GM18526 (cell line): ENCODE data around the gene CYSTM1.

Source experiments
- POLR2A ChIP-seq: IDR thresholded peaks from 3 replicates; pipeline ENCODE4 v1.6.1; 2011; ENCODE audit not compliant: insufficient read length; ENCODE audit errors: extremely low read depth

The CYSTM1 gene

GRCh38 chr5:140165101-140165922 lies 9.7 kb upstream of the CYSTM1 start:
- no peak for TF ChIP-seq POLR2A

GRCh38 chr5:140165923-140166270 lies 9.1 kb upstream of the CYSTM1 start:
- no peak for TF ChIP-seq POLR2A

- TF ChIP-seq POLR2A, result no peak
Observed at GRCh38 chr5:140166911-140167310, 8.1 kb upstream of the CYSTM1 start.

- no peak for TF ChIP-seq POLR2A
Observed at GRCh38 chr5:140168371-140168770, 6.6 kb upstream of the CYSTM1 start.

- TF ChIP-seq POLR2A, result no peak
Observed at GRCh38 chr5:140169410-140169809, 5.6 kb upstream of the CYSTM1 start.

GRCh38 chr5:140172483-140172882 lies 2.5 kb upstream of the CYSTM1 start:
- TF ChIP-seq POLR2A, result no peak

GRCh38 chr5:140174014-140174413 lies 974 bp upstream of the CYSTM1 start:
- no peak for TF ChIP-seq POLR2A

- no peak for TF ChIP-seq POLR2A
Observed at GRCh38 chr5:140175367-140176030, 511 bp downstream of the CYSTM1 start.

- no peak for TF ChIP-seq POLR2A
Observed at GRCh38 chr5:140176031-140176387, 1.0 kb downstream of the CYSTM1 start.

- TF ChIP-seq POLR2A, result no peak
Observed at GRCh38 chr5:140178086-140178410, 3.1 kb downstream of the CYSTM1 start.

GRCh38 chr5:140178482-140179116 lies 3.6 kb downstream of the CYSTM1 start:
- TF ChIP-seq POLR2A, result no peak

- TF ChIP-seq POLR2A, result no peak
Observed at GRCh38 chr5:140181002-140181483, 6.1 kb downstream of the CYSTM1 start.

GRCh38 chr5:140181525-140181924 lies 6.5 kb downstream of the CYSTM1 start:
- no peak for TF ChIP-seq POLR2A

GRCh38 chr5:140182075-140182711 lies 7.2 kb downstream of the CYSTM1 start:
- TF ChIP-seq POLR2A, result no peak

- TF ChIP-seq POLR2A, result no peak
Observed at GRCh38 chr5:140182803-140183367, 7.9 kb downstream of the CYSTM1 start.

GRCh38 chr5:140185409-140185808 lies 10.4 kb downstream of the CYSTM1 start:
- TF ChIP-seq POLR2A, result no peak

- TF ChIP-seq POLR2A, result no peak
Observed at GRCh38 chr5:140186267-140186671, 11.3 kb downstream of the CYSTM1 start.
